GM21786 (cell line): Measurements from ENCODE around the gene TRANK1.
"Not testable (repeated sequence)": the region's sequence is repeated elsewhere in the genome, so short reads cannot be mapped to it uniquely, and the experiment has no call there.

Source experiments
- ATAC-seq: cut with Tn5 transposase; IDR thresholded peaks from one replicate; pipeline ENCODE4 v1.9.1; 2021; ENCODE audit not compliant: unreplicated experiment

The TRANK1 gene

DNA sequence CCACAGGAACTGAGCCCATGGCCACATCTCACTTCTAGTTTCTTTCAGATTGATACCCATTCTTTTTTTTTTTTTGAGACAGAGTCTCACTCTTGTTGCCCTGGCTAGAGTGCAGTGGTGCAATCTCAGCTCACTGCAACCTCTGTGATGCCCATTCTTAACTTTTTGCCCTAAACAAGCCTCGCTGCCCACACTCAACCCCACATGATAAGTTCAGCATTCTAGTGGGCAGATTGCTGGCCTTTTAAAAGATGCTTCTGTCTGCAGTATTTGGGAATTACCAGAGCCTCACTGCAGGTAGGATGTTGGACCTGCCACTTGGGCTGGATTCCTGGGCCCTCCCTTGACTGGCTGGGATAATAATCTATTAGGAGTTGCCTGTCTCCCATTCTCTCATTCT lies 51.0 kb downstream of the TRANK1 start:
- ATAC-seq = no peak

DNA sequence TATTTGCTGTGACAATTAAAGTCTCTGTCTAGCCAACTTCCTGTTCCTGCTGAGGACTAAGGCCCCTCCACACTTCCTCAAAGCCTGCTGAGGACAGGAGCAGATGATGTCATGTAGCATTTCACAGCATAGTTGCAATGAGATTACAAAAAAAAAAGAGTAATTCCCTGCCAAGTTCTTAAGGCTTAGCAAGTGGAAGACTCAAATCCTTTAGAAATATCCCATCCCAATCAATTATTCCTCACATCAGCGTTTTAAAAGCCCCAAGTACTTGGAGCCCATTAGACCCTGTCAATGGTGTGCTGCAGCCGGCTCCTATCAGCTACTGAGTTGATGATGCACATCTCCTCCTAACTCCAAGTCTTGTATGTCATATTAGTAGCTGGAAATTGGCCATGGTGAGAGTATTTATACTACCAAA lies 51.7 kb downstream of the TRANK1 start:
- peak; percentile 39 for ATAC-seq

DNA sequence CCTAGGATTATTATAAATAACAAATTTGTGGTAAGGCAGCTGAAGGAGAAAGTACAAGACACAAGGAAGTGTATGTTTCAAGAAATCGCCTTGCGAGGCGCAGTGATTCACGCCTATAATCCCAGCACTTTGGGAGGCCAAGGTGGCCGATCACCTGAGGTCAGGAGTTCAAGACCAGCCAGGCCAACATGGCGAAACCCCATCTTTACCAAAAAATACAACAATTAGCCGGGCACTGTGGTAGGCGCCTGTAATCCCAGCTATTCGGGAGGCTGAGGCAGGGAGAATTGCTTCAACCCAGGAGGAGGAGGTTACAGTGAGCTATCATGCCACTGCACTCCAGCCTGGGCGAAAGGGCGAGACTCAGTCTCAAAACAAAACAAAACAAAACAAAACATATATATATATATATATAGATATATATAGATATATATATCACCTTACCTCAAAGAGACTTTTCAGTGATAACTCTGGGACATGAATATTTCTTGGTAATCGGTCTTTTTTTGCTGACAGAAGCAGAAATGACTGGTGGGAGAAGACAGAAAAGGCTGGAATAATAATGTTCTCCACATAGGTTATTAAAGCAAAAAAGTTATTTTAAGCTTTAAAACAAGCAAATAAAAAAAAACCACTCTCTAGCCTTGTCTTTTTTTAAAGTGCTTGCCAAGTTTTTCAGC lies 52.3 kb downstream of the TRANK1 start:
- no peak for ATAC-seq

GRCh38 chr3:36891701-36892160 lies 53.1 kb downstream of the TRANK1 start:
- ATAC-seq = peak; percentile 74

DNA sequence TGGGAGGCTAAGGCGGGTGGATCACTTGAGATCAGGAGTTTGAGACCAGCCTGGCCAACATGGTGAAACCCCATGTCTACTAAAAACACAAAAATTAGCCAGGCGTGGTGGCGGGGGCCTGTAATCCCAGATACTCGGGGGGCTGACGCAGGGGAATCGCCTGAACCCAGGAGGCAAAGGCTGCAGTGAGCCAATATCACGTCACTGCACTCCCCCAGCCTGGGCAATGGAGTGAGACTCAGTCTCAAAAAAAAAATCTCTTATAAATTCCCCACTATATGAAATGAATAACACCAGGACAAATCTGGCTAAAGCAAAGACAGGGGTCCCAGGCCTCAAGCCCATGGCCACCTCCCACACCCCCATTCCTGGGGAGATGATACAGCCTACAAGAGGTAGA lies 53.8 kb downstream of the TRANK1 start:
- ATAC-seq = not testable (repeated sequence)

- no peak for ATAC-seq
Measured at GRCh38 chr3:36890261-36890660, 54.6 kb downstream of the TRANK1 start.

GRCh38 chr3:36881735-36882134 lies 63.1 kb downstream of the TRANK1 start:
- no peak for ATAC-seq

DNA sequence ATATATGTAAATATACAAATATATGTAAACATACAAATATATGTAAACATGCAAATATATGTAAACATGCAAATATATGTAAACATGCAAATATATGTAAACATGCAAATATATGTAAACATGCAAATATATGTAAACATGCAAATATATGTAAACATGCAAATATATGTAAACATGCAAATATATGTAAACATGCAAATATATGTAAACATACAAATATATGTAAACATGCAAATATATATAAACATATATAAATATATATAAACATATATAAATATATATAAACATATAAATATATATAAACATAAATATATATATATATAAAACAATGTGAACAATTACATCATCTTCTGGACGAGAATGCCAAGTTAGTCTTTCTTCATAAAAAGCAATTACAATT lies 65.0 kb downstream of the TRANK1 start:
- ATAC-seq = not testable (repeated sequence)

- ATAC-seq = no peak
Measured at GRCh38 chr3:36877930-36878685, 66.7 kb downstream of the TRANK1 start.

DNA sequence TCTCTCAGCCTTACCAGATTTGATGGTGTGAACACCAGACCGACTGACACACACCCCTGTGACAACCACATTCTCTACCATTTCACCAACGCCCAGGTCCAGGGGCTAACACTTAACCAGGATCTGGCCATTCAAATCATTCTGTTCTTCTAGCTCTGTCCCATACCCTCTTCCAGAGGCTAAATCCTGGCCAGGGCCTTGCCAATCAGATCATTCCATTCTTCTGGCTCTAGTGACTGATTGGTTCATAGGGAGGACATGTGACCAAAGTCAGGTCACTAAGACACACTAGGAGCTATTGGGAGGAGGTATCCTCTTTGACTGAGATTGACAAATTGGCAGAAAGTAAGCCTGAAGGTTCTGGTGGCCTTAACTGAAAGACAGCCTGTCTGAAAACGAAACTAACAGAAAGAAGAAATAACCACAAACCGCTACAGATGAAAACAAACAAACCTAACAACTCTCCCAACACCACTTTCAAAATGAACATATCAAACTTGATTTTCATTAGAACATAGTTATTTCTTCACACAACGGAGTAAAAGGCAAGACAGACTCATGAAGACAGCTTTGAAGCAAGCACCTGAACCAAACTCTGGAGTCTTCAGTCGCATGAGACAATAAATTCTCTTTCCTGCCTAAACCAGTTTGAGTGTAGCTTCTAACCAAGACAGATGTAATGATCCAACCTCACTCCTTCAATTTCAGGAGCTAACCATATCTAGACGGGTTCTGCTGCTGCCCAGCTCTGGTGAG lies 68.5 kb downstream of the TRANK1 start:
- ATAC-seq = peak; percentile 98

DNA sequence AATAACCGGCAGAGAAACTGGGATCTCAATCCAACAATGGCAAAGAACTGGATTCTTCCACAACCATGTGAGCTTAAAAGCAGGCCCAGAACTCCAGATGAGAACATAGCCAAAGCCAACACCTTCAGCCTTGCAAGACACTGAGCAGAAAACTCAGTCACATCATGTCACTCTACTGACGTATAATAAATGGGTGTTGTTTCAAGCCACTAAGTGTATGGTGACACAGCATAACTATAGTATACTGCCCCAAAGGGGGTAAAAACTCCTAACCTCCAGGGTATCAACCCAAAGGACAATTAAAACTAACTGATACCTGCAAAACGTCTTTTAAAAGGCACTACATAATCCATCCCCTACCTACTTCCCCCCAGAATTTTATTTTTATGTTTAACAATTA lies 69.5 kb downstream of the TRANK1 start:
- no peak for ATAC-seq

DNA sequence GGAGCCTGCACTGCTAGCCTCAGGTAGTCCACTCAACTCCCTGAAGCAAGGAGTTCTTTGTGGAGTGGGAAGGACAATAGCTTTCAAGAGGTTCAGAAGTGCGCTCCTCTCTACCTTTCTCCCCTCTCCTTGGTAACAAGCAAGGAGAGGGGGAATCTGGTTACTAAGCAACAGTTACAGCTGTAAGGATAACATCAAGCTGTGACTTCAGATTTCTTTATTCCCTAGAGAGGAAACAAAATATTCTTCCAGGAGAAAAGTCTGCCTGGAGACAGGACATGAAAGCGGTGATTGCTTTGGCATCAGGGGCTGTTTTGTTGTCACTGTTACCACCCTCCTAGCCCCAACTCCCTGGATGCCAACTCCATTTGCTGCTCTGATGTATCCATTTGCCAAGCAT lies 70.4 kb downstream of the TRANK1 start:
- no peak for ATAC-seq

- ATAC-seq = no peak
Measured at GRCh38 chr3:36871379-36872126, 73.3 kb downstream of the TRANK1 start.

GRCh38 chr3:36868614-36869436 lies 76.0 kb downstream of the TRANK1 start:
- ATAC-seq = peak; percentile 95

DNA sequence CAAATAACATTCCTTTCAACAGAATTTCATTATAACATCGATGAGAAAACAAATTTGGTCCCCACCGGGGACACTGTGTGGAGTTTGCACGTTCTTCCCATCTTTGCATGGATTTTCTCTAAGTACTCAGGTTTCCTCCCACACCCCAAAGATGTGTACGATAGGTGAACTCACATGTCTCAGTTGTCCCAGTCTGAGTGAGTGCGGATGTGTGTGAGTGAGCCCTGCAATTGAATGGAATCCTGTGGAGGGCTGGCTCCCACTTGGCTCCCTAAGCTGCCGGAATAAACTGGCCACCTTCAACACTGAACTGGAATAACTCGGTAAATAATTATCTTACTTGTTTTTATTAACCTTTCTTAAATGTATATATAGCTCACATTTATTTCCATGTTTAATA lies 77.0 kb downstream of the TRANK1 start:
- no peak for ATAC-seq

GRCh38 chr3:36866368-36866767 lies 78.5 kb downstream of the TRANK1 start:
- no peak for ATAC-seq

GRCh38 chr3:36864180-36865053 lies 80.4 kb downstream of the TRANK1 start:
- ATAC-seq = no peak

DNA sequence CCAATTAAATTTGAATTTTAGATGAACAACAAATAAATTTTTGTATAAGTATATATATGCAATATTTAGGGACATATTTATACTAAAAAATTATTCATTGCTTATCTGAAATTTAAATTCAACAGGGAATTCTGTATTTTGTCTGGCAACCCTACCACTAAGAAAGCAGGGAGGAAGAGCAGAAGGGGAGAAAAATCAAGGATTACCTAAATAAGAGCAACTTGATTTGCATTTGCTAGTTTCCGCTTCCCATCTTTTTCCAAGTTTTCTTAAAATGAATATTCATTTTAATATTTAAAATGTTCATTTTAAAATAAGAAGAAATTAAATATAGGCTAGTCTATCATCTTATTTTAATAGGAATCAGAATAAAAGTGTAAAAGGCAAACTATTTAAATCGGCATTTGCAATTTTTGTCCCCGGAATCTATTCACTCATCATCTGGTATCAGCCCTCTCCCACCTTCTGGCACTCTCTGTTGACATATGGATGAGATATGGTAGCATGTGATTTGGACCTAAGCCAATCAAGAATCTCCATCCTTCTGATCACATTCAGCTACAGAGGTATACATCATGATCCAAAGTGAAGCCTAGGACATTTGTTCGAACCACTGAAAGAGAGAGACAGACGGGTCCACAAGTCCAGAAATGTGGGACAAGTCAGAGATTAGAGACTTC lies 82.6 kb downstream of the TRANK1 start:
- no peak for ATAC-seq

DNA sequence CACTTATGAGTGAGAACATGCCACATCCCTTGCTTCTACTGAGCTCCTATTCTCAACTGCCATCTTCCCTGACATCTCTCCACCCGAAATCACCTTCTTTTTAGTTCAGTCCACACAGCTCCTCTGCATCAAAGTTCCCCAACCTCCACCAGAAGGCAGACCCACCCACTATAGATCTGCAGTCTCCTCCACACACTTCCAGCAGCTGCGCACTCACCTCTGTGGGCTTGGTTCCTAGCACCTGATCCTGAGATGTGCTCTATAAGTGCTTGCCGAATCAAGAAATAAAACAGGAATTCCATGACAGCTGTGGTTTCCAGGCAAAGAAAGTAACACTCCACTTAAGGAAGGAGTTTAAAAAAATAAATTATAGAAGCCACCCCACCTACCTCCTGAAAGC lies 85.4 kb downstream of the TRANK1 start:
- ATAC-seq = no peak
